K562 (cell line): ENCODE measurements around the gene VARS1. TPM values are rescaled to one million over a fixed set of nuclear protein-coding genes. Genes with fewer than 3 reads are reported as not detected.
A peak's percentile ranks its signal among the peaks of the same experiment; 100 is the strongest.

Experiments
- ATAC-seq: fragments of 200-7000 bp; cut with Tn5 transposase; 3 replicates; pipeline ENCODE4 v1.9.1; 2020; ENCODE audit warnings: moderate library complexity
- BruUV-seq: library from RNA; stranded (reverse); fragments of 400-500 nt; replicated peaks from 2 replicates; lab custom pipeline; 2021; lab: Mats Ljungman, UMichigan
- CTCF ChIA-PET: fragments of 300-600 bp; formaldehyde crosslinking; extraction: SDS; loops from one replicate; lab custom pipeline; 2021; ENCODE audit warnings: low intra/inter-chr PET ratio; lab: Yijun Ruan, JAX
- POLR2A ChIA-PET: fragments of 300-600, 350-650 bp; sonication (Branson Sonifier 250); formaldehyde crosslinking; extraction: SDS; loops from one replicate; lab custom pipeline; 2021; ENCODE audit warnings: antibody characterized with exemption, inconsistent platforms; lab: Yijun Ruan, JAX
- DNase-seq, 4 experiments: peaks; one replicate each; pipeline versions ENCODE4 v3.0.0 to v3.0.0-alpha.2; 2011 to 2018; ENCODE audit warnings: low spot score in 3 of 4, mixed read lengths in 3 of 4; ENCODE audit errors: extremely low read depth in 1 of 4
- FAIRE-seq: peaks from 2 replicates; lab custom pipeline; 2011; peaks lifted over from hg19 to GRCh38; lab: Jason Lieb, UNC
- H2AFZ ChIP-seq: 2 replicates; pipeline ENCODE4 v1.6.0; 2011; ENCODE audit warnings: low read depth, low read length, control low read depth, inconsistent platforms
- H3K27ac ChIP-seq: fragments of 200-600 bp; 3 replicates; pipeline ENCODE4 v1.8.0; 2011; ENCODE audit warnings: low read depth, mild to moderate bottlenecking, control low read depth, inconsistent platforms, low read length, moderate library complexity, mixed read lengths; ENCODE audit errors: extremely low read depth
- H3K27me3 ChIP-seq, 2 experiments: fragments of 300-600 bp in 1 of 2; 2 replicates in 1 of 2; 3 replicates in 1 of 2; pipeline versions ENCODE4 v1.6.0 to v1.8.0; 2011; ENCODE audit warnings: inconsistent platforms in 2 of 2, low read length in 2 of 2, mild to moderate bottlenecking in 1 of 2, mixed read lengths in 1 of 2, moderate library complexity in 1 of 2; ENCODE audit not compliant: control insufficient read depth in 2 of 2, insufficient read depth in 2 of 2
- H3K36me3 ChIP-seq: fragments of 300-600 bp; 3 replicates; pipeline ENCODE4 v1.8.0; 2011; ENCODE audit warnings: mild to moderate bottlenecking, low read length, inconsistent platforms; ENCODE audit not compliant: control insufficient read depth, insufficient read depth
- H3K4me1 ChIP-seq, 2 experiments: fragments of 200-600 bp in 1 of 2; replicated peaks in 1 of 2; 2 replicates in 1 of 2; 3 replicates in 1 of 2; pipeline versions ENCODE4 v1.5.1 to v1.8.0; 2011; ENCODE audit warnings: inconsistent platforms in 2 of 2, low read length in 2 of 2, mild to moderate bottlenecking in 1 of 2, mixed read lengths in 1 of 2, moderate library complexity in 1 of 2; ENCODE audit not compliant: control insufficient read depth in 2 of 2, insufficient read depth in 2 of 2
- H3K4me2 ChIP-seq: 2 replicates; pipeline ENCODE4 v1.6.1; 2011; ENCODE audit warnings: low read length, control low read depth, inconsistent platforms, mixed read lengths; ENCODE audit not compliant: insufficient read depth
- H3K4me3 ChIP-seq: fragments of 200-600 bp; sonication (generic), shearing (Covaris generic); 2 replicates; pipeline ENCODE4 v1.5.1; 2016; ENCODE audit warnings: control low read depth, inconsistent platforms
- H3K79me2 ChIP-seq: fragments of 200-600 bp; 3 replicates; pipeline ENCODE4 v1.8.0; 2011; ENCODE audit warnings: low read length, inconsistent platforms; ENCODE audit not compliant: control insufficient read depth, insufficient read depth
- H3K9ac ChIP-seq, 2 experiments: 2 replicates each; pipeline versions ENCODE4 v1.6.0 to v1.6.1; 2011; ENCODE audit warnings: low read depth in 2 of 2, low read length in 2 of 2, control low read depth in 1 of 2, inconsistent platforms in 1 of 2, mild to moderate bottlenecking in 1 of 2, mixed read lengths in 1 of 2; ENCODE audit not compliant: insufficient read depth in 1 of 2
- H3K9me1 ChIP-seq: one replicate; pipeline ENCODE4 v1.6.0; 2011; ENCODE audit warnings: inconsistent platforms, mild to moderate bottlenecking, low read length, moderate library complexity; ENCODE audit not compliant: control insufficient read depth, insufficient read depth
- H3K9me3 ChIP-seq: replicated peaks from 2 replicates; pipeline ENCODE4 v1.5.1; 2011; ENCODE audit warnings: low read depth, low read length, inconsistent platforms; ENCODE audit not compliant: control insufficient read depth, insufficient read depth
- H4K20me1 ChIP-seq: replicated peaks from 2 replicates; pipeline ENCODE4 v1.6.1; 2011; ENCODE audit warnings: low read length, inconsistent platforms, mixed read lengths; ENCODE audit not compliant: control insufficient read depth, insufficient read depth
- ATF6 ChIP-seq: sonication (generic); formaldehyde crosslinking; IDR thresholded peaks from 2 replicates; pipeline ENCODE4 v1.4.0; 2020; ENCODE audit warnings: mild to moderate bottlenecking, missing genetic modification reagents
- CBX1 ChIP-seq: sonication (generic); IDR thresholded peaks from 2 replicates; pipeline ENCODE4 v1.6.1; 2016; ENCODE audit warnings: antibody characterized with exemption, low read depth, mild to moderate bottlenecking
- CUX1 ChIP-seq: fragments of 200-800 bp; sonication (Bioruptor generic); IDR thresholded peaks from 2 replicates; pipeline ENCODE4 v1.6.1; 2016; ENCODE audit warnings: missing genetic modification characterization, missing compliant biosample characterization
- E2F3 ChIP-seq: fragments of 250-450 bp; sonication (Bioruptor Pico); IDR thresholded peaks from 2 replicates; pipeline ENCODE4 v1.4.0; 2020; ENCODE audit warnings: mild to moderate bottlenecking
- KLF1 ChIP-seq: fragments of 450-650 bp; IDR thresholded peaks from 2 replicates; pipeline ENCODE4 v1.6.1; 2016; ENCODE audit warnings: missing genetic modification characterization, missing compliant biosample characterization
- L3MBTL2 ChIP-seq: fragments of 450-650 bp; IDR thresholded peaks from 2 replicates; pipeline ENCODE4 v1.6.1; 2016; ENCODE audit warnings: mild to moderate bottlenecking, moderate library complexity
- PRDM10 ChIP-seq: fragments of 450-650 bp; IDR thresholded peaks from 2 replicates; pipeline ENCODE4 v1.6.1; 2018; ENCODE audit not compliant: partially characterized antibody
- RBFOX2 ChIP-seq: fragments of 200-400 bp; formaldehyde crosslinking; IDR thresholded peaks from 2 replicates; pipeline ENCODE4 v1.6.1; 2017; ENCODE audit warnings: low read depth, mild to moderate bottlenecking, low read length, moderate library complexity
- SIN3B ChIP-seq: fragments of 450-650 bp; IDR thresholded peaks from 2 replicates; pipeline ENCODE4 v1.6.1; 2017; ENCODE audit warnings: low read depth, mild to moderate bottlenecking, moderate library complexity
- SREBF1 ChIP-seq: fragments of 150-350 bp; IDR thresholded peaks from 2 replicates; pipeline ENCODE4 v1.6.1; 2014; ENCODE audit warnings: antibody characterized with exemption, low read depth, low read length, borderline replicate concordance
- ZNF764 ChIP-seq: fragments of 250-450 bp; sonication (Bioruptor Pico); IDR thresholded peaks from 2 replicates; pipeline ENCODE4 v1.4.0; 2020; ENCODE audit warnings: low read depth, mild to moderate bottlenecking, moderate library complexity
- WGBS: fragments of 100-300 bp; shearing (Covaris generic); methylation state at CpG from one replicate; pipeline ENCODE4 v1.1.6; 2016; ENCODE audit warnings: low coverage, mixed read lengths; ENCODE audit not compliant: insufficient coverage; ENCODE audit errors: missing lambda C conversion rate; 5-methylcytosine and 5-hydroxymethylcytosine counted together
- in situ Hi-C: fragments of 300-500 bp; cut with MboI; formaldehyde crosslinking; loops from 4 replicates; pipeline ENCODE4 v1.15.0; 2018; ENCODE audit warnings: inconsistent platforms, mixed read lengths
- intact Hi-C: fragments of 100-400 bp; cut with micrococcal nuclease; formaldehyde crosslinking; loops from 2 replicates; pipeline ENCODE4 v1.14.2; 2022
- polyA plus RNA-seq, 8 experiments: library from polyadenylated mRNA; depleted of rRNA in 4 of 8; stranded (reverse) in 5 of 8; unstranded in 3 of 8; fragments of >200 nt; fragmentation: Nextera tagmentation in 2 of 8; fragmentation: Illumina TruSeq in 1 of 8; extraction: Ambion mirVana in 2 of 8; extraction: Trizol in 1 of 8; gene quantifications; 2 replicates each; pipeline versions ENCODE4 v1.2.1 to v1.2.3, GENCODE V29; 2011 to 2014; ENCODE audit warnings: inconsistent platforms in 1 of 8, missing spikeins in 1 of 8
- total RNA-seq, 7 experiments: library from RNA; depleted of rRNA in 6 of 7; stranded (reverse); fragments of >200 nt in 6 of 7; fragmentation: Illumina TruSeq in 2 of 7; extraction: Trizol in 2 of 7; gene quantifications; 2 replicates each; pipeline versions ENCODE4 v1.2.1 to v1.2.3, GENCODE V29; 2011 to 2021; ENCODE audit warnings: low replicate concordance in 1 of 7

VARS1 gene
- total and polyA plus RNA-seq, 9 of the 15 experiments (the other 6 are each of a cell fraction or from before 2014, with no cell fraction given): 2.9 to 488 (median 130) TPM

GRCh38 chr6:31836047-31836473, 40.5 kb upstream of the VARS1 start:
- peak overlapping the region; percentile 88 for H3K27ac ChIP-seq
- peaks cover 40 to 61% of the 10 kb centered on the region in 2 experiments for H3K4me1 ChIP-seq
- H4K20me1 ChIP-seq: peaks cover 30% of the 10 kb centered on the region
- CTCF ChIA-PET: interaction anchor here (0.6 to 0.7 kb wide), 3 partner anchors 63 to 303 kb away, joined by 3 to 4 read pairs (median 4); no protein-coding TSS in a partner anchor
- intact Hi-C loops: no loop called here
- H3K9me1 ChIP-seq: no peaks in the 10 kb centered on the region
- POLR2A ChIA-PET: interaction anchor here (0.6 to 13.1 kb wide), 36 partner anchors 10 to 288 kb away, joined by 3 to 229 read pairs (median 6); partner anchors contain the start of genes ABHD16A, APOM, BAG6 and C6orf47
- peak overlapping the region; percentile 85 for H3K4me3 ChIP-seq
- H3K36me3 ChIP-seq: peaks cover 68% of the 10 kb centered on the region
- ATAC-seq: no peak
- no TSS peak for BruUV-seq
- H3K9me3 ChIP-seq: no peaks in the 10 kb centered on the region; the same call in 1 of the 2 replicates
- H3K4me2 ChIP-seq: peak overlapping the region; percentile 94
- H3K9ac ChIP-seq: peak overlapping the region; percentile 98 to 100
- H2AFZ ChIP-seq: no peak overlapping the region
- no peak for FAIRE-seq
- no peaks in the 10 kb centered on the region for H3K27me3 ChIP-seq
- in situ Hi-C loops: no loop called here
- DNase-seq: peak in 2 of 4 experiments; percentile 24
- WGBS: under 1% methylated on average over 14 of the region's 14 CpGs
- peaks cover 77% of the 10 kb centered on the region for H3K79me2 ChIP-seq
- TF ChIP-seq ATF6 (CRISPR knock-in tag) (no peak), SREBF1 (no peak), ZNF764 (CRISPR knock-in tag) (0 out of 2 replicates have a peak, but pooled peaks have one; percentile 35), PRDM10 (no peak), L3MBTL2 (peak; percentile 38; the same call in 1 of the 2 replicates), RBFOX2 (peak; percentile 74), CBX1 (no peak), KLF1 (tag) (no peak), E2F3 (CRISPR knock-in tag) (no peak), CUX1 (CRISPR knock-in tag) (no peak), SIN3B (no peak)
